GM12875 (cell line): Measurements from ENCODE around the gene CDH11.

ENCODE experiments used
- H3K4me3 ChIP-seq: one replicate; pipeline ENCODE4 v1.5.1; 2011; ENCODE audit warnings: low read depth, low read length, control low read depth
- CTCF ChIP-seq: IDR thresholded peaks from 2 replicates; pipeline ENCODE4 v1.5.1; 2011; ENCODE audit warnings: low read depth, mild to moderate bottlenecking, control low read depth, inconsistent platforms, low read length, moderate library complexity, borderline replicate concordance; ENCODE audit not compliant: insufficient read depth

Gene CDH11

GRCh38 chr16:65057184-65057583, 64.7 kb downstream of the CDH11 start:
- H3K4me3 ChIP-seq: no peak overlapping the region
- TF ChIP-seq CTCF: no peak

- TF ChIP-seq CTCF: no peak
- H3K4me3 ChIP-seq: no peak overlapping the region
Observed at GRCh38 chr16:65054457-65054856, 67.4 kb downstream of the CDH11 start.

GRCh38 chr16:65049679-65050078, 72.2 kb downstream of the CDH11 start:
- TF ChIP-seq CTCF: no peak
- H3K4me3 ChIP-seq: no peak overlapping the region

- no peak for TF ChIP-seq CTCF
- no peak overlapping the region for H3K4me3 ChIP-seq
Observed at GRCh38 chr16:65045961-65046360, 75.9 kb downstream of the CDH11 start.

GRCh38 chr16:65044873-65045272, 77.0 kb downstream of the CDH11 start:
- no peak for TF ChIP-seq CTCF
- no peak overlapping the region for H3K4me3 ChIP-seq

- no peak overlapping the region for H3K4me3 ChIP-seq
- TF ChIP-seq CTCF: no peak
Observed at GRCh38 chr16:65044026-65044425, 77.8 kb downstream of the CDH11 start.

- no peak overlapping the region for H3K4me3 ChIP-seq
- no peak for TF ChIP-seq CTCF
Observed at GRCh38 chr16:65042438-65043365, 79.2 kb downstream of the CDH11 start.
